GM12875 (cell line): ENCODE results near the gene ULBP2.

Experiments used
- H3K4me3 ChIP-seq: one replicate; pipeline ENCODE4 v1.5.1; 2011; ENCODE audit warnings: low read depth, low read length, control low read depth
- TF ChIP-seq, protein P1 (sequence below): IDR thresholded peaks from 2 replicates; pipeline ENCODE4 v1.5.1; 2011; ENCODE audit warnings: low read depth, mild to moderate bottlenecking, control low read depth, inconsistent platforms, low read length, moderate library complexity, borderline replicate concordance; ENCODE audit not compliant: insufficient read depth

The ULBP2 gene

DNA sequence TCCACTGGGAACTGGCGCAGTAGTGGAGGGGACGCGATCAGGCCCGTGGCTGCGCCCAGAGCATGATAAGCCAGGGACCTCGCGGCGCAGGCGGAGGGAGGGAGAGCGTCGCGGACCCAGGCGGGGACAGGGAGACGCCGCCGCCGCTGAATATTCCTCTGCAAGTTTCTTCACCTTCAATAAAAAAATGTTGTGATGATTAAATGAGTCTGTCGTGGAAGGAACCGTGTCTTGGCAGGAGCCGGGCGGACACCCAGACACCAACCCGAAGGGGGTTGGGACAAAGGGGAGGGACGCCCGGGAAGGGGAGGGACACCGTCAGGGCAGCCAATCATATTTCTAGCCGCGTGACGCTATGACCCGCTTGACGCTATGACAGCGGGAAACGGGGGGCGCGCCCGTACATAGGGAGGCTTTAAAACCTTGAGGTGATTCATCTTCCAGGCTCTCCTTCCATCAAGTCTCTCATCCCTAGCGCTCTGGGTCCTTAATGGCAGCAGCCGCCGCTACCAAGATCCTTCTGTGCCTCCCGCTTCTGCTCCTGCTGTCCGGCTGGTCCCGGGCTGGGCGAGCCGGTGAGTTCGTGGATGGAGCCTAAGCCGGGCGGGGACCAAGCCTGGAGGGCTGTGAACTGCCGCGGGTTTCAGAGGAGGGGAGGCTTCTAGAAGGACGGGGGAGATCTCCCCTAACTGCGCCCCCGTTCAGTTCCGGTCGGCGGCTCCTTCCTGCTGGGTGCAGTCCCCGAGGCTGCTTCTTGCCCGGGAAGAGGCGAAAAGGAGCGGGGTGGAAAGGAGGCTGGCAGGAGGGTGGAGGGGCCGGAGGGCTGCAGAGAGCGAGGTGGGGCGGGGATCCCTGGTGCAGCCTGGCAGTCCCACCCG is at the start of gene ULBP2:
Gene ULBP2, plus strand, starts transcription at position 432 of the 878 bp plus-strand sequence. Its CDS starts 59 bp downstream, at position 491.
- peak within 1 kb of the TSS; percentile 7 for H3K4me3 ChIP-seq
- TF ChIP-seq, protein P1, sequence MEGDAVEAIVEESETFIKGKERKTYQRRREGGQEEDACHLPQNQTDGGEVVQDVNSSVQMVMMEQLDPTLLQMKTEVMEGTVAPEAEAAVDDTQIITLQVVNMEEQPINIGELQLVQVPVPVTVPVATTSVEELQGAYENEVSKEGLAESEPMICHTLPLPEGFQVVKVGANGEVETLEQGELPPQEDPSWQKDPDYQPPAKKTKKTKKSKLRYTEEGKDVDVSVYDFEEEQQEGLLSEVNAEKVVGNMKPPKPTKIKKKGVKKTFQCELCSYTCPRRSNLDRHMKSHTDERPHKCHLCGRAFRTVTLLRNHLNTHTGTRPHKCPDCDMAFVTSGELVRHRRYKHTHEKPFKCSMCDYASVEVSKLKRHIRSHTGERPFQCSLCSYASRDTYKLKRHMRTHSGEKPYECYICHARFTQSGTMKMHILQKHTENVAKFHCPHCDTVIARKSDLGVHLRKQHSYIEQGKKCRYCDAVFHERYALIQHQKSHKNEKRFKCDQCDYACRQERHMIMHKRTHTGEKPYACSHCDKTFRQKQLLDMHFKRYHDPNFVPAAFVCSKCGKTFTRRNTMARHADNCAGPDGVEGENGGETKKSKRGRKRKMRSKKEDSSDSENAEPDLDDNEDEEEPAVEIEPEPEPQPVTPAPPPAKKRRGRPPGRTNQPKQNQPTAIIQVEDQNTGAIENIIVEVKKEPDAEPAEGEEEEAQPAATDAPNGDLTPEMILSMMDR = no peak

- no peak overlapping the region for H3K4me3 ChIP-seq
- TF ChIP-seq, protein P1 = no peak
Observed at GRCh38 chr6:149895048-149895590, 46.7 kb upstream of the ULBP2 start.

GRCh38 chr6:149895833-149896271 is 46.0 kb upstream of the ULBP2 start:
- no peak overlapping the region for H3K4me3 ChIP-seq
- TF ChIP-seq, protein P1 = no peak

- TF ChIP-seq, protein P1 = no peak
- no peak overlapping the region for H3K4me3 ChIP-seq
Observed at GRCh38 chr6:149896491-149896890, 45.3 kb upstream of the ULBP2 start.

DNA sequence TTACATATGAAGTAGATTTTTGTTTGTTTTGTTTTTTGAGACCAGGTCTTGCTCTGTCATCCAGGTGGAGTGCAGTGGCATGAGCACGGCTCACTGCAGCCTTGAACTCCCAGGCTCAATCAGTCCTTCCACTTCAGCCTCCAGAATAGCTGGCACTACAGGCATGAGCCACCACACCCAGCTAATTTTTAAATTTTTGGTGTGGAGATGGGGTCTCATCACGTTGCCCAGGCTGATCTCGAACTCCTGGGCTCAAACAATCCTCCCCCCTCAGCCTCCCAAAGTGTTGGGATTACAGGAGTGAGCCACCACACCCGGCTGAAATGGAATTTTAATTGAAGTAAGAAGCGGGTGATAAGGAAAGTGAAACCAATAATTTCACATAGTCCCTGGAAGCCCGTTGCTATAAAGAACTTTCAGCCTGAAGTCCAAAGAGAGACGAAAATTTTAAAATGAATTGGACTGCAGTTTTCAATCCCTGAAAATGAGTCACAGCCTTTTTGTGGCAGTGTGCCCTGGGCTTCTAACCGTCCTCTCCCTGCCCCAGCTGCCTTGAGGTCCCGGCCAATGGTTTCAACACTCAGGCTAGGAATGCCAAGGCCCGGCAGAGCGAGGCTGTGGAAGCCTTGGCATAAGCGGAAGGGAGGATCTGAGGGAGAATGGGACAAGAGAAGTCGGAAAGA is 44.7 kb upstream of the ULBP2 start:
- no peak overlapping the region for H3K4me3 ChIP-seq

GRCh38 chr6:149897855-149898744 is 43.7 kb upstream of the ULBP2 start, which contains the start of gene RAET1E:
Gene RAET1E, minus strand, starts transcription at chr6:149898113. Its CDS starts 7,212 bp downstream, at chr6:149890901.
- TF ChIP-seq, protein P1 = no peak
- no peak within 1 kb of the TSS for H3K4me3 ChIP-seq

More for the DNA sequence above, 44.7 kb upstream of the ULBP2 start:
- TF ChIP-seq, protein P1 = no peak
